Astrocyte of the spinal cord (primary cell): ENCODE data around the gene RICTOR.
A peak's percentile ranks its signal among the peaks of the same experiment; 100 is the strongest.

Experiments used
- DNase-seq: peaks from one replicate; pipeline ENCODE4 v3.0.0; 2011; ENCODE audit warnings: low read depth, low spot score
- H3K4me3 ChIP-seq: 2 replicates; pipeline ENCODE4 v1.5.1; 2011; ENCODE audit warnings: low read depth, mild to moderate bottlenecking, low read length, moderate library complexity
- CTCF ChIP-seq: IDR thresholded peaks from 2 replicates; pipeline ENCODE4 v1.5.1; 2012; ENCODE audit warnings: low read depth, mild to moderate bottlenecking, low read length, inconsistent platforms
- in situ Hi-C: cut with HindIII; loops from 2 replicates; pipeline ENCODE4 v1.10.0; 2017; ENCODE audit warnings: low sequenced_read_pairs

Gene RICTOR

GRCh38 chr5:39024884-39025283, 49.3 kb downstream of the RICTOR start:
- no peak for DNase-seq
- H3K4me3 ChIP-seq = no peak overlapping the region
- in situ Hi-C loops = no loop called here
- no peak for TF ChIP-seq CTCF

GRCh38 chr5:39024005-39024404, 50.2 kb downstream of the RICTOR start:
- DNase-seq = peak; percentile 51
- no peak for TF ChIP-seq CTCF
- no peak overlapping the region for H3K4me3 ChIP-seq
- in situ Hi-C loops = no loop called here

- H3K4me3 ChIP-seq = no peak overlapping the region
- in situ Hi-C loops = no loop called here
- TF ChIP-seq CTCF = no peak
- no peak for DNase-seq
Measured at GRCh38 chr5:39023121-39023520, 51.1 kb downstream of the RICTOR start.

GRCh38 chr5:39022151-39022550, 52.0 kb downstream of the RICTOR start:
- TF ChIP-seq CTCF = no peak
- no peak for DNase-seq
- in situ Hi-C loops = no loop called here
- H3K4me3 ChIP-seq = no peak overlapping the region

- no peak for TF ChIP-seq CTCF
- in situ Hi-C loops = no loop called here
- DNase-seq = no peak
- H3K4me3 ChIP-seq = no peak overlapping the region
Measured at GRCh38 chr5:39021413-39021812, 52.8 kb downstream of the RICTOR start.

- no peak for DNase-seq
- TF ChIP-seq CTCF = no peak
- in situ Hi-C loops = no loop called here
- no peak overlapping the region for H3K4me3 ChIP-seq
Measured at GRCh38 chr5:39020458-39020857, 53.7 kb downstream of the RICTOR start.

- in situ Hi-C loops = no loop called here
- no peak for DNase-seq
- H3K4me3 ChIP-seq = no peak overlapping the region
- no peak for TF ChIP-seq CTCF
Measured at GRCh38 chr5:39019254-39019653, 54.9 kb downstream of the RICTOR start.
